Putamen (tissue), 1 donor: Measurements from ENCODE around the gene PATL2.
"Not testable (repeated sequence)": the region's sequence is repeated elsewhere in the genome, so short reads cannot be mapped to it uniquely, and the experiment has no call there.

ENCODE experiments used
- DNase-seq: peaks from one replicate; pipeline ENCODE4 v3.0.0-alpha.2; 2016; ENCODE audit warnings: low spot score

Gene PATL2

GRCh38 chr15:44719293-44719999, 8.3 kb upstream of the PATL2 start:
- DNase-seq, result no peak

- DNase-seq, result no peak
Measured at GRCh38 chr15:44718927-44719292, 7.8 kb upstream of the PATL2 start.

- no peak for DNase-seq
Measured at GRCh38 chr15:44718180-44718926, 7.2 kb upstream of the PATL2 start.

GRCh38 chr15:44716983-44717602, 6.0 kb upstream of the PATL2 start:
- DNase-seq, result no peak

GRCh38 chr15:44715797-44716334, 4.7 kb upstream of the PATL2 start:
- DNase-seq, result no peak

GRCh38 chr15:44715142-44715796, 4.1 kb upstream of the PATL2 start:
- DNase-seq, result no peak

GRCh38 chr15:44713006-44713966, 2.2 kb upstream of the PATL2 start:
- no peak for DNase-seq

GRCh38 chr15:44712346-44713005, 1.4 kb upstream of the PATL2 start:
- peak; percentile 69 for DNase-seq

GRCh38 chr15:44711743-44712345, 721 bp upstream of the PATL2 start:
- DNase-seq, result no peak

- no peak for DNase-seq
Measured at GRCh38 chr15:44710236-44711095, 657 bp downstream of the PATL2 start.

GRCh38 chr15:44706946-44707636, 4.0 kb downstream of the PATL2 start:
- DNase-seq, result no peak

GRCh38 chr15:44706401-44706800, 4.7 kb downstream of the PATL2 start:
- DNase-seq, result no peak

GRCh38 chr15:44705986-44706385, 5.1 kb downstream of the PATL2 start:
- no peak for DNase-seq

- not testable (repeated sequence) for DNase-seq
Measured at GRCh38 chr15:44700676-44701075, 10.4 kb downstream of the PATL2 start.

GRCh38 chr15:44698641-44699040, 12.5 kb downstream of the PATL2 start:
- no peak for DNase-seq

GRCh38 chr15:44697014-44697413, 14.1 kb downstream of the PATL2 start:
- DNase-seq, result no peak

GRCh38 chr15:44695294-44695693, 15.8 kb downstream of the PATL2 start:
- DNase-seq, result no peak

- no peak for DNase-seq
Measured at GRCh38 chr15:44694416-44694815, 16.7 kb downstream of the PATL2 start.

GRCh38 chr15:44692659-44693058, 18.5 kb downstream of the PATL2 start:
- DNase-seq, result no peak
